HG03442 (cell line): ENCODE data around the gene NFU1.

Source experiments
- ATAC-seq: cut with Tn5 transposase; IDR thresholded peaks from one replicate; pipeline ENCODE4 v1.9.1; 2021; ENCODE audit warnings: mild to moderate bottlenecking, moderate library complexity; ENCODE audit not compliant: unreplicated experiment

The NFU1 gene

DNA sequence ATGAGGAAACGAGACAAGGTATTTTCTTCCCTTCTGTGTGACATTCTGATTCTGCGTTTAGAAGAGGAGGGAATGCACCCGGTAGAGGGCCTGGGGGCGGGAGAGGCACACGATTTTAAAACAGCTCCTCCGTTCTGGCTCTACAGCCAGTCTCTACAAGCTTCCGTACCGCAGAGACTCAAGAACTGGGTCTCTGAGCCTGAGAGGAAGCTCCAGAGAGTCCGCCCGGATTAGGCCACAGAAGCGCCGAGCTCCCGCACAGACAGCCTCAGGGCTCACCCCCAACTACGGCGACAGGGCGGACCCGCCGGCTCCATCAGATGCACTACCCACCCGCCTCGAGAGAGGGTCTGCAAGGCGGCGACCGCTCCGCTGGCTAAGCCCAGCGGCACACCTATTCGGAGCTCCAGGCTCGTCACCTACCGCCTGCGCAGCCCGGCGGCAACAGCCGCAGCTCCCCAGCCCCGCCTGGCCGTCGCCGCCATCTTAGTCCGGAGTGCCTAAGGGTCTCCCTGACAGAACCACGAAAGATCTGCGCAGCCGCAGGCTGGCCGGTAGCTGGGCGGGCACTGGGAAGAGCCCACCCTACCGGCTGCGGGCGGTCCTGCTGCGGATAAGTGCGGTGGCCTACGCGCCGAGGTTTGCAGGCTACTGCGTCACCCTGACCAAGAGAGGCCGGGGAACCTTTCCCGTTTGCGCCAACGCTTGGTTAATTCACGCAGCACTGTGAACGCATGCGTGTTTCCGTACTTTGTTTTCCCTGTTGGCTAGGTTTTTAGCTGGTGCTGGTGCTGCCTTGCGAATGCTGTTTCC, at the start of gene NFU1:
Gene NFU1, minus strand, starts transcription at position 498 of the 813 bp plus-strand sequence. Its CDS starts 13 bp downstream, at position 485.
- ATAC-seq, result peak; percentile 93

- ATAC-seq, result no peak
These were observed 46.5 kb upstream of the NFU1 start for GRCh38 chr2:69483696-69484095.

DNA sequence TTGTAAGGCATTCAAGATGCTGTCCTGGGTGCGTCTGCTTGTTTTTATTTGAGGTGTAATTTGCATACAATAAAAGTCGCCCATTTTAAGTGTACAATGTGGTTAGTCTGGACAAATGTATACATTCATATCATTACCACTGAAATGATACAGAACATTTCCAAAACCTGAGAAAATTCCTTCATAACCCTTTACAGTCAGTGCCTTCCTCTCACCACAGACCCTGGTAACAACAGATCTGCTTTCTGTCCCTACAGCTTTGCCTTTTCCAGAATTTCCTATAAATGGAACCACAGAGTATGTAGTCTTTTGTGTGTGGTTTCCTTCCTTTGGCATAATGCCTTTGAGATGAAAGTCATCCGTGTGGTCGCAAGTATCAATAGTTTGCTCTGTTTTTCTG, 45.8 kb upstream of the NFU1 start:
- no peak for ATAC-seq

GRCh38 chr2:69482471-69482870, 45.2 kb upstream of the NFU1 start:
- no peak for ATAC-seq

GRCh38 chr2:69481421-69481820, 44.2 kb upstream of the NFU1 start:
- ATAC-seq, result no peak

- ATAC-seq, result no peak
These were observed 40.4 kb upstream of the NFU1 start for GRCh38 chr2:69477627-69478026.

GRCh38 chr2:69474688-69475087, 37.5 kb upstream of the NFU1 start:
- no peak for ATAC-seq

DNA sequence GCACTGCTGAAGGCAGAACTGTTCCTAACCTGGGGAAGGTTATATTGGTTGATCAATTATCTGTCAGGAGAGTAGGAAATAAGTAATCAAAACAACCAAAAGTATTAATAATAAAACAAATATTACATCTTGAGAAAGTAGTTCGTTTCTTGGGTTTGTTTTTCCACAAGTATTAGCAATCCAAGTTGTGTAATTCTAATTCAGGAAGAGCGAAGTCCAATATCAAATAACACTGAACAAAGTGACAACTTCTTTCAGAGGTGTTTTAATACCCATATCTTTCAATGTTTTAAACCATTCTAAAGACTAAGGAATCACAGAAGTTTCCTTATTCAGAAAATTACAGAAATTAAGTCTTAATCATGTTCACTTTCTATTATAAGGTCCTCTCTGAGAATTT, 34.6 kb upstream of the NFU1 start:
- ATAC-seq, result no peak

GRCh38 chr2:69470911-69471310, 33.7 kb upstream of the NFU1 start:
- no peak for ATAC-seq

DNA sequence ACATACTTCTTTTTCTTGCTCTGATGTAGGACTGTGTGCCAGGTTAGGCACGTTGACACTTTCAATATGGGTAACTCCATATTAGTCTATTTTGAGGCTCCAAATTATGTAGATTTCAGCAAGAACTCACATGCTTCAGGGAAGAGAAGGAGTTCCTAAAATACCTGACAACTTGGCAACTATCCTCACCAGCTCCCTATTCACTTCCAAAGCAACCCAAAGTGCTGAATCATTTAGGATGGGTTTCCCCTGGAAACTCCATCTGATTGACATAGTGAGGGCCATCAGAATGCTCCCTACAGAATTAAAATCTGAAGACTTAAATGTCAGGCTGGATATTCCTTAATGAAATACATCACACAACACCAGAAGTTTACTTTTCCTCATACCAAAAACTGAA, 32.5 kb upstream of the NFU1 start:
- no peak for ATAC-seq

DNA sequence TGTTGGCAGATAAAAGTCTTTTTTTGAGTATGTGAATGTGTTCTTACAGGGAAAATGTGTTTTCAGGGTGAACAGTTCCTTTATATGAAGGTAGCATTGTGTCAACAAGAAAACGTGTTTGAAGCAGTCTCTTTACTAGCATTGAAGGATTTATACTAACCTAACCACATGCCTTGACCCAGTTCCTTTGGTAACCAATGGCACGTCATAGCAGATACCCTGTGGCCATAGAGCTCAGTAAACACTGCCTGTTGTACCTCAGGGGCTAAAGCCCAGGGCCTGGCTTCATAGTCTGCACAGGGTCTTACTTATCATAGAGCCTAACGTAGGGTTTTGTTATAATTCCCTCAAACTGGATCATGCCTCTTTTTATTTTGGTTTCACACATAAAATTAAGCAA, 32.1 kb upstream of the NFU1 start:
- ATAC-seq, result no peak

- no peak for ATAC-seq
These were observed 29.5 kb upstream of the NFU1 start for GRCh38 chr2:69466728-69467127.

- no peak for ATAC-seq
These were observed 28.6 kb upstream of the NFU1 start for GRCh38 chr2:69465513-69466456.

GRCh38 chr2:69464575-69464974, 27.3 kb upstream of the NFU1 start:
- no peak for ATAC-seq

DNA sequence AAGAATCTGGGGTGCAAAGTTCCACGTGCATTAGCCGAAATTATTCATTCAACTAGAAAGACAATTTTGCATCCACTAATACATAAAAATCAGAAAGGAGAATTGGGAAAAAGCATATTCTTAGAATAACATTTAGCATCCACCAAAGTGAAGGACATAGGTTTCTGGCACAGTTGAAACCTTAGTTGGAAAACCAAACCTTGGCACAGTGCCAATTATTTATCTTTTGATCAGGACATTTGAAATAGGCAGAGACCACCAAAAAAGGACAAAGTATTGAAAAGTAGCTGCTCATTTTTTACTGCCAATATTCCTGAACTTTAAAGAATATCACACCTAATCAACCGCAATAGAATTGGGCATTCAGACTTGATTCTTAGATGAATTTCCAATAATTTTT, 25.5 kb upstream of the NFU1 start:
- no peak for ATAC-seq

GRCh38 chr2:69461404-69461803, 24.2 kb upstream of the NFU1 start:
- no peak for ATAC-seq

GRCh38 chr2:69459936-69460335, 22.7 kb upstream of the NFU1 start:
- ATAC-seq, result no peak

- ATAC-seq, result no peak
These were observed 19.8 kb upstream of the NFU1 start for GRCh38 chr2:69456950-69457445.

DNA sequence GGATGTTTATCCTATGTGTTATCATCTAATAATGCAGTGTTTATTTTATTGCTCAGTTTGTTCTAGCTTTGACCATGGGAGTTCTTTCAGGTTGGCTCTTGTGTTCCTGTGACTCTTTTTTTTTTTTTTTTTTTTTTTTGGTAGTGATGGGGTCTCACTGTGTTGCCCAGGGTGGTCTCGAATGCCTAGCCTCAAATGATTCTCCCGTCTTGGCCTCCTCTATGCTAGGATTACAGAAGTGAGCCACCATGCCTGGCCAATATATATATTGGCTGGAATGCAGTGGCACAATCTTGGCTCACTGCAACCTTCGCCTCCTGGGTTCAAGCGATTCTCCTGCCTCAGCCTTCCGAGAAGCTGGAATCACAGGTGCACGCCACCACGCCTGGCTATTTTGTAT, 18.9 kb upstream of the NFU1 start:
- ATAC-seq, result no peak

GRCh38 chr2:69454976-69455375, 17.7 kb upstream of the NFU1 start:
- no peak for ATAC-seq

DNA sequence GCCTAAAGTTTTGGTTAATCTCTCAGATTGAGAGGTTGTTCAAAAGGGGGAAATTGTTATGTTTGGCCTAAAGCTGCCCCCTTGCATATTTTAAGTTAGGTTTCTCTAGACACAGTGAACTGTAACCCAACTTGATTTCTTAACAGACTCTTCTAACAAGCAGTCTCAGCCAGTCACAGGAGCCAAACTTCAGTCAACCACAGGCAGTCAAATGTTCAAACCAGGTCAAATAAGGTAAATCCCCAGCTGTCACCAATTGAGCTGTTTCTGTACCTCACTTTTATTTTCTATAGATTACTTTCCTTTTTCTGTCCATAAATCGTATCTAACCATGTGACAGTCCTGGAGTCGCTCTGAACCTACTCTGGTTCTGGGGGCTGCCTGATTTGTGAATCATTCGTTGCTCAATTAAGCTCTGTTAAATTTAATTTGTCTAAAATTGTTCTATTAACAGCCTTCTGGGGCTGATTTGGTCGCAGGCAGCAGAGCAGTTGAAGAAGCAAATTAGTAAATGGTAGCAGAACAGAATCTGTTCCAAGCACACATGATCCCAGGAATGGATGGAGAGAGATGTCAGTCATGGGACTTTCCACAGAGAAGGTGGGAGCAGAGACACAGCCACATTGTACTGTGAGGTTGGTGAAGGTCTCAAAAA, 16.4 kb upstream of the NFU1 start:
- ATAC-seq, result peak; percentile 98
